Gastroesophageal sphincter (tissue), 3 donors: ENCODE measurements around the gene FAM72A.
"Not testable (repeated sequence)": the region's sequence is repeated elsewhere in the genome, so short reads cannot be mapped to it uniquely, and the experiment has no call there.

ENCODE experiments used
- EP300 ChIP-seq: sonication (generic); formaldehyde crosslinking; IDR thresholded peaks from one replicate; pipeline ENCODE4 v1.6.1; 2017; ENCODE audit warnings: antibody characterized with exemption, mild to moderate bottlenecking
- POLR2AphosphoS5 ChIP-seq: sonication (generic); formaldehyde crosslinking; IDR thresholded peaks from one replicate; pipeline ENCODE4 v1.6.1; 2017; ENCODE audit warnings: antibody characterized with exemption
- TF ChIP-seq, protein P1 (sequence below), 4 experiments: fragments of 200-600 bp in 2 of 4; fragments of 450-650 bp in 2 of 4; sonication (generic) in 1 of 4; IDR thresholded peaks; one replicate each; pipeline ENCODE4 v1.5.1; 2017 to 2019; ENCODE audit warnings: antibody characterized with exemption in 4 of 4, mild to moderate bottlenecking in 2 of 4, moderate library complexity in 2 of 4

DNA sequence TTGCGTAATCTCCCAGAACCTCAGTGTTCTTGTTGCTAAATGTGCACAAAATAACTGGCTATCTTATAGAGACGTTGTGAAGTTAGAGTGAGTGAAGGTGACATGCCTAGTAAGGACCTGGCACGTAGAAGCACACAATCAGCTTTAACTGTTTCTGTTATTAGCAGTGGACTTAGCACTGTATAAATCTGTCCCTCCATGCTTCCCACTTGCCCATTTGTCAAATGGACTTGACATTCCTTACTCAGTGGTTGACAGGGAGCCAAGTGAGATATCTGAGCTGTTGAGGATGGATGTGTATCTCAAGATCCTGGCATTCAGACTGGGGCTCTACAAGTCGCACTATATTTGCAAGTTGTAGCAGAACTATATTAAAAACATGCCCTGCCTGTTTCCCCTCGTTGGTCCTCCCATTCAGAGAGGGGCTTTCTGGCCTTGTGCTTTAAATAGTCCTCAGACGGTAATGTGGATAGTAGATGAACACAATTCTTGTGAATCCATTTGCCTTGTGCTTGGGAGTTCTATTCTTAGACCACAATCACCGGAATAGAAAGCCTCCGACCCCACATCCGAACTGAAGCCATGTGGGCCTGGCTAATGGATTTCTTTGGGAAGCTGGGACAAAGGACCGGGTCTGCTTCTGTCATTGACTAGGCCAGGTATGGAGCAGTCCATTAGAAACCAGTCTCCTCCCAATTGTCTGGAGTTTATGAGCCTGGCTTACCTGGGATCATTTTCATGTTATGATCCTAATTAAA, 43.7 kb upstream of the FAM72A start:
- TF ChIP-seq, protein P1, sequence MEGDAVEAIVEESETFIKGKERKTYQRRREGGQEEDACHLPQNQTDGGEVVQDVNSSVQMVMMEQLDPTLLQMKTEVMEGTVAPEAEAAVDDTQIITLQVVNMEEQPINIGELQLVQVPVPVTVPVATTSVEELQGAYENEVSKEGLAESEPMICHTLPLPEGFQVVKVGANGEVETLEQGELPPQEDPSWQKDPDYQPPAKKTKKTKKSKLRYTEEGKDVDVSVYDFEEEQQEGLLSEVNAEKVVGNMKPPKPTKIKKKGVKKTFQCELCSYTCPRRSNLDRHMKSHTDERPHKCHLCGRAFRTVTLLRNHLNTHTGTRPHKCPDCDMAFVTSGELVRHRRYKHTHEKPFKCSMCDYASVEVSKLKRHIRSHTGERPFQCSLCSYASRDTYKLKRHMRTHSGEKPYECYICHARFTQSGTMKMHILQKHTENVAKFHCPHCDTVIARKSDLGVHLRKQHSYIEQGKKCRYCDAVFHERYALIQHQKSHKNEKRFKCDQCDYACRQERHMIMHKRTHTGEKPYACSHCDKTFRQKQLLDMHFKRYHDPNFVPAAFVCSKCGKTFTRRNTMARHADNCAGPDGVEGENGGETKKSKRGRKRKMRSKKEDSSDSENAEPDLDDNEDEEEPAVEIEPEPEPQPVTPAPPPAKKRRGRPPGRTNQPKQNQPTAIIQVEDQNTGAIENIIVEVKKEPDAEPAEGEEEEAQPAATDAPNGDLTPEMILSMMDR (IDR thresholded peaks at IDR 0.05) = not testable (repeated sequence)
- not testable (repeated sequence) for TF ChIP-seq EP300, POLR2AphosphoS5
